ENCODE measurements around the gene TLR2.

GRCh38 chr4:153728660-153729059, 44.6 kb downstream of the TLR2 start:
- no peak for TF ChIP-seq RAD21 (IDR thresholded peaks at IDR 0.05; ENCODE audit: low read length)
- TF ChIP-seq USF2 (IDR thresholded peaks at IDR 0.05; ENCODE audit: low read depth, low read length) = no peak
- no peak for TF ChIP-seq BHLHE40 (IDR thresholded peaks at IDR 0.05; ENCODE audit: low read depth, low read length)
- no peak for TF ChIP-seq POLR2A (IDR thresholded peaks at IDR 0.05; ENCODE audit: low read depth, low read length)
- no peak for TF ChIP-seq CTCF (conservative IDR thresholded peaks at IDR 0.05; ENCODE audit: low read depth, low read length)
- TF ChIP-seq RCOR1 (IDR thresholded peaks at IDR 0.05; ENCODE audit: insufficient replicate concordance, low read length) = no peak
- no peak for TF ChIP-seq RFX5 (IDR thresholded peaks at IDR 0.05; ENCODE audit: low read depth, low read length)
- TF ChIP-seq MAZ (IDR thresholded peaks at IDR 0.05; ENCODE audit: borderline replicate concordance, low read depth, low read length) = no peak
- no peak for TF ChIP-seq CHD1 (IDR thresholded peaks at IDR 0.05; ENCODE audit: low read depth, low read length)
- TF ChIP-seq ELK1 (IDR thresholded peaks at IDR 0.05; ENCODE audit: borderline replicate concordance, low read depth, low read length) = no peak
- TF ChIP-seq SMC3 (IDR thresholded peaks at IDR 0.05; ENCODE audit: low read depth, low read length) = no peak
- TF ChIP-seq CEBPB (IDR thresholded peaks at IDR 0.05; ENCODE audit: low read depth, low read length) = no peak
- no peak for TF ChIP-seq FOS (IDR thresholded peaks at IDR 0.05; ENCODE audit: low read depth, low read length)

Data from IMR-90 (cell line).